Muscle of leg (tissue), 16 donors: ENCODE measurements around the gene NODAL. TPM values are rescaled to one million over a fixed set of nuclear protein-coding genes. Genes with fewer than 3 reads are reported as not detected.
A peak's percentile ranks its signal among the peaks of the same experiment; 100 is the strongest.
"Not testable (repeated sequence)": the region's sequence is repeated elsewhere in the genome, so short reads cannot be mapped to it uniquely, and the experiment has no call there.

ENCODE experiments used
- DNase-seq: peaks from one replicate; pipeline ENCODE4 v3.0.0; 2013
- H3K27ac ChIP-seq: one replicate; pipeline ENCODE4 v1.5.1; 2013; ENCODE audit warnings: mild to moderate bottlenecking, low read length, control low read depth
- H3K27me3 ChIP-seq: one replicate; pipeline ENCODE4 v1.6.1; 2013; ENCODE audit warnings: low read length; ENCODE audit not compliant: control insufficient read depth, insufficient read depth
- H3K36me3 ChIP-seq: one replicate; pipeline ENCODE4 v1.6.1; 2013; ENCODE audit warnings: low read length; ENCODE audit not compliant: control insufficient read depth, insufficient read depth
- H3K4me1 ChIP-seq: one replicate; pipeline ENCODE4 v1.6.1; 2013; ENCODE audit warnings: low read length; ENCODE audit not compliant: control insufficient read depth, insufficient read depth
- H3K4me3 ChIP-seq: one replicate; pipeline ENCODE4 v1.5.1; 2013; ENCODE audit warnings: low read length, control low read depth
- H3K9me3 ChIP-seq: replicated peaks from 2 replicates; pipeline ENCODE4 v1.6.1; 2013; ENCODE audit warnings: low read depth, low read length; ENCODE audit not compliant: control insufficient read depth
- WGBS: methylation state at CpG from one replicate; pipeline ENCODE4 v1.1.5; 2013; ENCODE audit warnings: missing lambda C conversion rate; ENCODE audit not compliant: insufficient coverage; 5-methylcytosine and 5-hydroxymethylcytosine counted together
- long read RNA-seq, 11 donors: transcript quantifications; one replicate each; lab custom pipeline, GENCODE V29; 2026
- polyA plus RNA-seq, 8 donors: library from polyadenylated mRNA; unstranded; fragments of 120-200 nt; gene quantifications; one replicate each; pipeline versions ENCODE4 v1.2.1 to v1.2.3, GENCODE V29; 2013; ENCODE audit warnings: inconsistent platforms in 1 of 8, low replicate concordance in 1 of 8; ENCODE audit not compliant: insufficient read length in 8 of 8, insufficient read depth in 1 of 8
- total RNA-seq: library from RNA; stranded (reverse); fragments of 120-200 nt; gene quantifications from one replicate; pipeline ENCODE4 v1.2.4, GENCODE V29; 2013

The NODAL gene
- total RNA-seq (0.04 TPM), polyA plus RNA-seq (under 1 TPM; 0.16 to 0.53 (median 0.25) TPM)
- long read RNA-seq, donor 1, result 0 reads
- long read RNA-seq, donor 2, result 0 reads
- long read RNA-seq, donor 3, result 0 reads
- long read RNA-seq, donor 4, result 0 reads
- long read RNA-seq, donor 5, result 0 reads
- long read RNA-seq, donor 6, result 0 reads
- long read RNA-seq, donor 7, result 0 reads
- long read RNA-seq, donor 8, result 0 reads
- long read RNA-seq, donor 9, result 0 reads
- long read RNA-seq, donor 10, result 0 reads
- long read RNA-seq, donor 11, result 0 reads

DNA sequence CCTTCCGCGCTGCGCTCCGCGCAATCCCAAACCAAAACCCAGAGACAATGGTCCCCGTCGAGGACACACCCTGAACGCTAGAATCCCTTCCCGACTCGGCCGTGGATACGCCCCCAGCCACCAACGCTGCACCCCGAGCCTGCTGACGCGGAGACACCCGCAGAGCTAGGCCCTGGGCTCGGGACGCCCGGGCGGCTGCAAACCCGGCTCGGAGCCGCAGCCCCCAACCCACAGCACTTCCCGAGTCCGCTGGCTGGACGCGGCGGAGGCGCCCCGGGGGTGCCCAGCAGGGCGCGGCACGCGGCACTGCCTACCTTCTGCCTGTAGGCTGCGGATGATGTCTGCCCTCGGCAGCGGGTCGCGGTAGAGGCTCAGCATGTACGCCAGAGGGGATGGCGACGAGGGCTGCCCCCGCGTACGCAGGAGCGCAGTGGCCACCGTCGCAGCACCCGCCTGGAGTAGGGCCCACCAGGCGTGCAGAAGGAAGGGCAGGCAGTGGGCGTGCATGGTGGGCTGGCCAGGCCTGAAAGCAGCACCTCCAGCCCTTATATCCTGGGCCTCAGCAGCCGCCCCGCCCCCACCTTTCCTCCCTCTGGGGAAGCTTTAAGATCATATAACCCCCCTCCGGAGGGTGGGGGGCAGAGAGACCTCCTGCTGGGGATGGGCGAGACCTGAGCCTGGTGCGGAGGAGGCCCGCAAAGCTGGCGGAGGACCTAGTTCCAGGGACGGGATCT, at the start of gene NODAL:
NODAL (minus strand) TSS at position 521 of the 734 bp plus-strand sequence; CDS start at position 507, 14 bp downstream.
- H3K36me3 ChIP-seq, result no peaks in the 10 kb centered on the region
- H3K4me1 ChIP-seq, result peaks cover 27% of the 10 kb centered on the region
- H3K4me3 ChIP-seq, result peak within 1 kb of the TSS; percentile 9
- DNase-seq, result no peak
- H3K27me3 ChIP-seq, result peaks cover 48% of the 10 kb centered on the region
- WGBS, result 8% methylated on average over 55 of the region's 60 CpGs
- no peak within 1 kb of the TSS for H3K27ac ChIP-seq
- H3K9me3 ChIP-seq, result no peaks in the 10 kb centered on the region

DNA sequence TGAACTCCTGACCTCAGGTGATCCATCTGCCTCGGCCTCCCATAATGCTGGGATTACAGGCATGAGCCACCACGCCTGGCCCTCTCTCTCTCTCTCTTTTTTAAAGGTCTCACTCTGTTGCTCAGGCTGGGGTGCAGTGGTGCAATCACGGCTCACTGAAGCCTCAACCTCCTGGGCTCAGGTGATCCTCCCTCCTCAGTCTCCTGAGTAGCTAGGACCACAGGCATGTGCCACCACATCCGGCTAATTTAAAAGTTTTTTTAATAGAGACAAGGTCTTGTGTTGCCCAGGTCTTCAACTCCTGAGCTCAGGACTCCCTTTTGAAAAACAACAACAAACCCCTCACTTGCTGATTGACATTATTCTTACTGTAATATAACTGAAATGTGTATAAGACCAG, 48.7 kb upstream of the NODAL start:
- no peak for DNase-seq
- 100% methylated on average over 2 of the region's 4 CpGs for WGBS
- no peaks in the 10 kb centered on the region for H3K9me3 ChIP-seq
- H3K27me3 ChIP-seq, result no peaks in the 10 kb centered on the region
- H3K4me1 ChIP-seq, result peaks cover 21% of the 10 kb centered on the region
- H3K27ac ChIP-seq, result no peak overlapping the region
- H3K36me3 ChIP-seq, result peaks cover 19% of the 10 kb centered on the region
- no peak overlapping the region for H3K4me3 ChIP-seq

GRCh38 chr10:70487824-70488223, 46.3 kb upstream of the NODAL start:
- WGBS, result no CpG with 5 or more reads among the region's 3 CpGs
- H3K4me3 ChIP-seq, result no peak overlapping the region
- H3K27ac ChIP-seq, result no peak overlapping the region
- H3K9me3 ChIP-seq, result no peaks in the 10 kb centered on the region
- peaks cover 11% of the 10 kb centered on the region for H3K4me1 ChIP-seq
- no peak for DNase-seq
- no peaks in the 10 kb centered on the region for H3K27me3 ChIP-seq
- peaks cover 15% of the 10 kb centered on the region for H3K36me3 ChIP-seq

DNA sequence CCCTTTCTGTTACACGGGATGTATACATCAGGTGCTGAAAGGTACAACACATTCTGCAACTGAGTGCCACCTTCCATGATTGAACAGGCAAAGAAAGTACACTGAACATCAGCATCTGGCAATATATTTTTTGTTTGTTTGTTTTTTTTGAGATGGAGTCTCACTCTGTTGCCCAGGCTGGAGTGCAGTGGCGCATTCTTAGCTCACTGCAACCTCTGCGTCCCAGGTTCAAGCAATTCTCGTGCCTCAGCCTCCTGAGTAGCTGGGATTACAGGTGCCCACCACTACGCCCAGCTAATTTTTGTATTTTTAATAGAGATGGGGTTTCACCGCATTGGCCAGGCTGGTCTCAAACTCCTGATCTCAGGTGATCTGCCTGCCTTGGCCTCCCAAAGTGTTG, 42.4 kb upstream of the NODAL start:
- H3K4me1 ChIP-seq, result peaks cover 49% of the 10 kb centered on the region
- not testable (repeated sequence) for H3K27ac ChIP-seq

DNA sequence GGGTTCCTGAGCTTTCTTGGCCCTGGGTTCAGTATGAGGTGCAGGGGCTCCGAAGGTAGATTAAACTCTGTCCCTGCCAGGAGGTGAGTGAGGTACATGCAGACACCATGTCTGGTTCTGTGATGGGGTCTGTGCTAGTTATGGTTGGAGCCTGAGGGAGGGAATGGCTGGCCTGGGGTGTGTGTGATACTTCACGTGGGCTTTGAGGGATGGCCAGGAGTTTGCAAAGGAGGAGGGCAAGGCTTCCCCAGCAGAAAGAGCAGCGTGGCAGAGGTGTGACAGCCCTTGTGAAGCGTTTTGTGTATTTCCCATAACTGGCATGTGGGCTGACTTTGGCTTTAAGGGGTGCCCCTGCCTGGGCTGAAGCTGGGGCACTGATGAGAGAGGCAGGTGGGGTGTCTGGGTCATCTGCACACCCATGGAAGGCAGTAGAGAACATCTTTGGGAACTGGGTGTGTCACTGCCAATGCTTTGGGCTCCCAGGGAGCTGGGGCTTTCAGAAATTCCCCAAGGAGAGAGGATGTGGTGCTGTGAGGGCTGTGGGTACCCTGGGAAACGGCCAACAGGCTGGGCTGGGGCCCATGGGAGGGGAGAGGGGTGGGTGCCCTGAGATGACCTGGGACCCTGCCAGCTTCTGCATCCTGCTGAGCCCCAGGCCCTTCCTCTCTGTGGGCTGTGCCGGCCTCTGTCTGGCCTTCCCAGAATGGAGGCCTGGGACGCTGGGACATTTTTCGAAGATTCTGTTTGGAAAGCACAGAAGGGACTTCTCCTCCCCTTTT, 41.7 kb upstream of the NODAL start:
- Histone ChIP-seq H3K9me3 (no peaks in the 10 kb centered on the region), H3K27me3 (no peaks in the 10 kb centered on the region), H3K36me3 (peaks cover 13% of the 10 kb centered on the region), H3K27ac (peak overlapping the region; percentile 52), H3K4me1 (peaks cover 49% of the 10 kb centered on the region), H3K4me3 (no peak overlapping the region)
- 51% methylated on average over 6 of the region's 8 CpGs for WGBS
- DNase-seq, result peak; percentile 55

More for the DNA sequence above, 42.4 kb upstream of the NODAL start:
- 65% methylated on average over 4 of the region's 6 CpGs for WGBS
- H3K36me3 ChIP-seq, result peaks cover 13% of the 10 kb centered on the region
- H3K27me3 ChIP-seq, H3K9me3 ChIP-seq, DNase-seq, H3K4me3 ChIP-seq: not testable (repeated sequence)

GRCh38 chr10:70481831-70482530, 40.5 kb upstream of the NODAL start:
- DNase-seq, result peak; percentile 86
- no peak overlapping the region for H3K4me3 ChIP-seq
- 20% methylated on average over 6 of the region's 7 CpGs for WGBS

GRCh38 chr10:70481105-70481504, 39.6 kb upstream of the NODAL start:
- 79% methylated on average over 9 of the region's 9 CpGs for WGBS
- DNase-seq, result no peak
- peaks cover 56% of the 10 kb centered on the region for H3K4me1 ChIP-seq
- peaks cover 7% of the 10 kb centered on the region for H3K36me3 ChIP-seq
- H3K27me3 ChIP-seq, result peaks cover 10% of the 10 kb centered on the region
- H3K27ac ChIP-seq, result no peak overlapping the region
- no peak overlapping the region for H3K4me3 ChIP-seq
- H3K9me3 ChIP-seq, result no peaks in the 10 kb centered on the region

More at GRCh38 chr10:70481831-70482530, 40.5 kb upstream of the NODAL start:
- Histone ChIP-seq H3K9me3 (no peaks in the 10 kb centered on the region), H3K36me3 (peaks cover 13% of the 10 kb centered on the region), H3K4me1 (peaks cover 56% of the 10 kb centered on the region), H3K27ac (peak overlapping the region; percentile 52), H3K27me3 (peaks cover 6% of the 10 kb centered on the region)

DNA sequence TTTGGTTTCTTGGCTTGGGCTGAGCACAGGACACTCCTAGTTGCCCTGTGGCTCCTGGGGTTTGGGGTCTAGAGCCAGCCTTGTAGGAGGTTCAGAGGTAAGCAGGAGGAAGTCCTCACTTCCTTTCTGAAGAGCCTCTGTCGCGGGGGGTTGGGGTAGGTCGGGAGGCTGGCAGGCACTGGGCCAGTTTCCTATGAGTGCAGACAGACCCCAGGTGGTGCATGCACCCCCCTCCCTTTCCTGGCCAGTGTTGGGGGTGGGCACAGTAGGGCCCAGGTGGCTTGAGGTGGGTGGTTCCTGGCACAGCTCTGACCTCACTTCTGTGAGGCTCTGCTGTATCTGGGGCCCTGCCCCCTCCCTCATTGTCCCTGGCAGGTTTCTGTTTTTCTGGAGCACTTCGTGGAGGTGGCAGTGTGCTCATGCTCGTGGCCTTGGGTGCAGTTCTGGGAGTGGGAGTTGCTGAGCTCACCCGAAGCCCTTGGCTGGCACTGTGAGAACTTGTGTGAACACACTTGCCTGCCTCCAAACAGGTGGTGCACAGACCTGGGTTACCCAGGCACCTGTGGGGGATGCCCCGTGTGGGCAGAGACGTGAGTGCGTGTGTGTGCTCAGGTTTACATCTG, 38.9 kb upstream of the NODAL start:
- Histone ChIP-seq H3K4me3 (peak overlapping the region; percentile 58), H3K36me3 (no peaks in the 10 kb centered on the region), H3K27ac (peak overlapping the region; percentile 35), H3K27me3 (peaks cover 11% of the 10 kb centered on the region), H3K9me3 (no peaks in the 10 kb centered on the region), H3K4me1 (peaks cover 59% of the 10 kb centered on the region)
- 51% methylated on average over 5 of the region's 9 CpGs for WGBS
- no peak for DNase-seq

DNA sequence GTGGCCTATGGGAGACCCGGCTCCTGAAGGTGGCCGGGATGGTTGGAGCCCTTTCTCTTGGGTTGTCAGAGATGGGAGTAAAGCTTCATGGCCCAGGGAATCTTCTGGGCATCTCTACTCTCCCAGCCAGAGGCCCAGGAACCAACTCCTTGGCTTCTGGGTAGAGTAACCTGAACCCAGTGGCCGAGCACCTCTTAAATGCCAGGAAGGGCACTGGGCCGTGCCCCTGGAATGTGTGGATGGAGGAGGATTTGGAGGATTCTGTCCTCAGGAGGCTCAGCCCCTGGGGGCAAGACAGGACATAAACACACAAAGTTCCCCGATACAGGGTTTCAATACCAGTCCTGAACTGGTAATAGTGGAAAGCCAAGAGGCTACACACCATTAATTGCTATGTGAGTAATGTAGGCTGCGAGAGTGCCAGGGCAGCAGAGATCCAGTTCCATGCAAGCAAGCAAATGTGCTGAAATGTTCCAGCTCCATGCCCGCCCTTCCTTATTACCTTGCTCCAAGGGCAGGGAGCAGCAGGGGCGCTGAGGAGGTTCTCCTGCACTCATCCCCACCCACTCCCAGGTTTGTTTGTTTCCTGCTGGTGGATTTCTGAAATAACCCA, 38.3 kb upstream of the NODAL start:
- 20% methylated on average over 1 of the region's 8 CpGs for WGBS
- Histone ChIP-seq H3K9me3 (no peaks in the 10 kb centered on the region), H3K4me1 (peaks cover 64% of the 10 kb centered on the region), H3K36me3 (no peaks in the 10 kb centered on the region), H3K27ac (peak overlapping the region; percentile 62), H3K27me3 (peaks cover 11% of the 10 kb centered on the region), H3K4me3 (peak overlapping the region; percentile 58)
- DNase-seq, result no peak
